GM12875 (cell line): Measurements from ENCODE around the gene SORBS1.
"Not testable (repeated sequence)": the region's sequence is repeated elsewhere in the genome, so short reads cannot be mapped to it uniquely, and the experiment has no call there.

Source experiments
- H3K4me3 ChIP-seq: one replicate; pipeline ENCODE4 v1.5.1; 2011; ENCODE audit warnings: low read depth, low read length, control low read depth
- TF ChIP-seq, protein P1 (sequence below): IDR thresholded peaks from 2 replicates; pipeline ENCODE4 v1.5.1; 2011; ENCODE audit warnings: low read depth, mild to moderate bottlenecking, control low read depth, inconsistent platforms, low read length, moderate library complexity, borderline replicate concordance; ENCODE audit not compliant: insufficient read depth

The SORBS1 gene

DNA sequence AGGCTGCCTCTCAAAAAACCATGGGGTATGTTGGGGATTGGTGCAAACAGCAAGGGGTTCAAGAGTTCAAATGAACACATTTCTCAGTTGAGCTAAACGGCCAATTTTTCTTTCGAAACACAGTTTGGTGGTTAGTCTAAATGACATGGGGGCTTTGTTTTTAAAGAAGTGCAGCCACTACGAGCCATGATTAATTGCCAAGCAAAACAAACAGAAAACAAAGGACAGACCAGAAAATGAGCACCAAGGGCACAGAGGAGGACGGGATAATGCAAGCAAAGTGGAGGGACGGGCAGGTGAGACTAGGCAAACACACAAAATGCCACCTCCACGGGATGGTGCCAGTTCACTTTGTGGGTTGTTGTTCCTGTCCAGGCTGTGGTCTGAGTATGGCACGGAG is 205.9 kb downstream of the SORBS1 start:
- H3K4me3 ChIP-seq: no peak overlapping the region
- TF ChIP-seq, protein P1, sequence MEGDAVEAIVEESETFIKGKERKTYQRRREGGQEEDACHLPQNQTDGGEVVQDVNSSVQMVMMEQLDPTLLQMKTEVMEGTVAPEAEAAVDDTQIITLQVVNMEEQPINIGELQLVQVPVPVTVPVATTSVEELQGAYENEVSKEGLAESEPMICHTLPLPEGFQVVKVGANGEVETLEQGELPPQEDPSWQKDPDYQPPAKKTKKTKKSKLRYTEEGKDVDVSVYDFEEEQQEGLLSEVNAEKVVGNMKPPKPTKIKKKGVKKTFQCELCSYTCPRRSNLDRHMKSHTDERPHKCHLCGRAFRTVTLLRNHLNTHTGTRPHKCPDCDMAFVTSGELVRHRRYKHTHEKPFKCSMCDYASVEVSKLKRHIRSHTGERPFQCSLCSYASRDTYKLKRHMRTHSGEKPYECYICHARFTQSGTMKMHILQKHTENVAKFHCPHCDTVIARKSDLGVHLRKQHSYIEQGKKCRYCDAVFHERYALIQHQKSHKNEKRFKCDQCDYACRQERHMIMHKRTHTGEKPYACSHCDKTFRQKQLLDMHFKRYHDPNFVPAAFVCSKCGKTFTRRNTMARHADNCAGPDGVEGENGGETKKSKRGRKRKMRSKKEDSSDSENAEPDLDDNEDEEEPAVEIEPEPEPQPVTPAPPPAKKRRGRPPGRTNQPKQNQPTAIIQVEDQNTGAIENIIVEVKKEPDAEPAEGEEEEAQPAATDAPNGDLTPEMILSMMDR: no peak

DNA sequence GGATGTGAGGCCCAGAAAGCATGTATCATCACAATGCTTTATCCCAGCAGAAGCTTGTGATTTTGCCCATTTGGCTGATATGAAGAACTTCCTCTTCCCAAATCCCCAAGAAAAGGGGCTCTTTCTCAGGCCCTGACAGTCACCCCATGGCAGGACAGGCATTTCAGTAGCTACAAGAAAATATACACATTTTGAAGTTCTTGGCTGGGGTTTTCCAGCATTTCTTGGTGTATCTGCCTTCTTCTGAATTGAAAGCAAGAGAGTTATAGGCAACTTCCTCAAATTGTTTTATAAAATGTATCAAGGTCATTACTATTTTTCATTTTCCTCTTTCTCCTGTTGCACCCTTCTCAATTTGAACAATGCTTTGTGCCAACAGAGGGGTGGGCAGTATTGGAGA is 207.1 kb downstream of the SORBS1 start:
- H3K4me3 ChIP-seq: no peak overlapping the region
- TF ChIP-seq, protein P1: no peak

DNA sequence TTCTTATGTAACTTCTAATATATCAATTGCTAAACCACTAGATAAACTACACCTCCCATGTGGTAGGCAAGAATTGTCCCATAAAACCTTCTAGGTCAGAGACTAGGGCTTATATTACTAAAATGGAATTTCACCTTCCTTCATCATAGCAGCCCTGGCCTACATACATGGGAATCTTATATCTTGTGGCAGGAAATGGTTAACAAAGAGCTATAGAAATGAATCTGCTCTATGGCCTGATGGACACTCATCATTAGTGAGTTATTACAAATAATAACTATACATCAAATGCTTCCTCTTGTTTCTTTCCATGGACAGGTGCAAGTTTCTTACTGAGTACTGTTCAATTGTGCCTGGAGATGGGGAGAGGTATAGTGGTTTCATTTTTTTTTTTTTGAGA is 208.0 kb downstream of the SORBS1 start:
- TF ChIP-seq, protein P1: no peak

DNA sequence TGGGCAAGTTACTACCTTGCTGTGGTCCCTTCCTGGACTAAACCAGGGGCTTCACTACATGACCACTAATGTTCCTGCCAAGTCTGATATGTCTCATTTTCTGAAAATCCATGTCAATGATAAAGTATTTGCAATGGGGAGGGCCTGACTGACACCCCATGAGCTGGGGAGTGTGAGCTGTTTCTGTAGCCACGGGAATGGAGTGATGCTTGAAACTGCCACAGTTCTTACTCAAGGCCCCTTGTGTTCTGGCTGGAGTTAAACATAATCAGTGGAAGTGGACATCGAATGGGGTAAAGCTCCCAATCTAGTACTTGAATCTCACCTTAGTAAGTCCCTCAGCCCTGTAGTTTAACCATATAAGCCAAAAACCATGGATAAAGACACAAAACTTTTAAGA is 208.5 kb downstream of the SORBS1 start:
- TF ChIP-seq, protein P1: no peak
- no peak overlapping the region for H3K4me3 ChIP-seq

More for the DNA sequence above, 208.0 kb downstream of the SORBS1 start:
- no peak overlapping the region for H3K4me3 ChIP-seq

DNA sequence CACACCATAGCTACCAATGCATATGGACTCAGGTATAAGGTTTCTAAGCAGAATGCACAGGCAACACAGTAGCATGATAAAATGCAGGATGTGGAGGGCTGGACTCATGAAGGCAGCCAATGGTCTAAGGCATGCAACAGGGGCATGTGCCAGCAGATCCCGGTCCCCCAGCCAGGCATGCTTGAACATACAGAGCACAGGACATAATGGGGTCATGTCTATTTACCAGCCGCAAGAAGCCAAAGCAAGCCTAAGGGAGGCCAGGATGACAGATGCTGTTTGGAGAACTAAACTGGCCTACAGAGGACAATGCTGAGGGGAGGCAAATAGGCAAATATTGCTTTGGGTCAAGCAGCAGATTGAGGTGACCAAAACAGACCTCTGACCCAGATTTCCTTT is 210.3 kb downstream of the SORBS1 start:
- no peak overlapping the region for H3K4me3 ChIP-seq
- TF ChIP-seq, protein P1: no peak

DNA sequence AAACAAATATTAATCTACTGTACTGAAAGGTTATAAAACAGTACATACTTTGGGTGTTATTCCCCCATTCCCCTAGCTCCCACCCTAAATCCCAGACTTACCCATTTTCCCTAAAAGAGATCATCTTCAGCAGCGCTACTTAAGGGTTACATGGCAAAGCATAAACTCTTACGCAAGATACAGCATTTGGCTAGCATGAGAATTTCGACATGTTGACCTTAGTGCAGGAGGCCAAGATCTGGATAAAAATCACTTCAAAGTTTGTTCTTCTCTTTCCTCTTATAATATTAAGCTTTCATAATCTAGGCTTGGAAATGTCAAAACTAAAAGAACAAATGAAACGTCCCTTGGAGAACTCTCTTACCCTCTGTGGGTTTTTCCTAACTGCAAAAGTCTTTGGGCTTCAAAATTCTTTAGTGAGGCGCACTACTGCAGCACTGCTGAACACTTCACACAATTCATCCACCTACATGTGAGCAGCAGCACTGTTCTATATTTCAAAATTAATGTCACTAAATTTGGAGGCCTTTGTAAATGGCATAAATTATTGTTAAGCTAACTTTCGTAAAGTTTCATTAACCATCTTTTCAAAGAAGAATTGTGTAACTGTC is 210.8 kb downstream of the SORBS1 start:
- TF ChIP-seq, protein P1: no peak
- H3K4me3 ChIP-seq: no peak overlapping the region

DNA sequence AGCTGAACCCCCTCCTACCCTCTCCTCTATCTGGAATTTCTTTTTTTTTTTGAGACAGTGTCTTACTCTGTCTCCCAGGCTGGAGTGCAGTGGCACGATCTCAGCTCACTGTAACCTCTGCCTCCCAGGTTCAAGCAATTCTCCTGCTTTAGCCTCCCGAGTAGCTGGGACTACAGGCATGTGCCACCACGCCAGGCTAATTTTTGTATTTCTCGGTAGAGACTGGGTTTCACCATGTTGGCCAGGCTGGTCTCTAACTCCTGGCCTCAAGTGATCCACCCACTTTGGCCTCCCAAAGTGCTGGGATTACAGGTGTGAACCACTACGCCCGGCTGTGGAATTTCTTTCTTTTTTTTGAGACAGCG is 213.8 kb downstream of the SORBS1 start:
- H3K4me3 ChIP-seq: not testable (repeated sequence)
